ENCODE results near the gene FXYD7. TPM values are rescaled to one million over a fixed set of nuclear protein-coding genes. Genes with fewer than 3 reads are reported as not detected.

The FXYD7 gene, protein sequence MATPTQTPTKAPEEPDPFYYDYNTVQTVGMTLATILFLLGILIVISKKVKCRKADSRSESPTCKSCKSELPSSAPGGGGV
- total RNA-seq, result 26.6 TPM

DNA sequence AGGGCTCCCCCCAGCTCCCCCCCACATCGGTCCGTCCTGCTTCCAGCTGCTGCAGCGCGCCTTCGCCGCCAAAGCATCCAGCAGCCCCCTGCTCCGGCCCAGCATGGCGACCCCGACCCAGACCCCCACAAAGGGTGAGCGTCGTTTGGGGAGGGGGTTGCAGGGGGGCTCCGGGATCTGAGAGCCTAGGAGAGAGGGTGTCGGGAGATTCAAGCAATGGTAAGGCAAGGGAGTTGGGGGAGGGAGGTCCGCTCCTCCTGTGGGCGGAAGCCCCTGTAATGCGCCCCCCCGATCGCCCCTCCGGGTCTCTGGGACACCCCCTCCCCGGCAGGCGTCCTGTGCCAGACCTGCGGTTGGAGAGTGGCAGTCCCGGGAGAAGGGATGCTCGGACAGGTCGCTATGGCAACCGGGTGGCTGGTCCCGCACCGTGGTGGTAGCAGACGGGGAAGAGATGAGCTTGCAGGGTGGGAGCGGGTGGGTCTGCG lies at the start of gene FXYD7:
Gene FXYD7, plus strand, starts transcription at position 25 of the 485 bp plus-strand sequence. Its CDS starts 79 bp downstream, at position 104.

DNA sequence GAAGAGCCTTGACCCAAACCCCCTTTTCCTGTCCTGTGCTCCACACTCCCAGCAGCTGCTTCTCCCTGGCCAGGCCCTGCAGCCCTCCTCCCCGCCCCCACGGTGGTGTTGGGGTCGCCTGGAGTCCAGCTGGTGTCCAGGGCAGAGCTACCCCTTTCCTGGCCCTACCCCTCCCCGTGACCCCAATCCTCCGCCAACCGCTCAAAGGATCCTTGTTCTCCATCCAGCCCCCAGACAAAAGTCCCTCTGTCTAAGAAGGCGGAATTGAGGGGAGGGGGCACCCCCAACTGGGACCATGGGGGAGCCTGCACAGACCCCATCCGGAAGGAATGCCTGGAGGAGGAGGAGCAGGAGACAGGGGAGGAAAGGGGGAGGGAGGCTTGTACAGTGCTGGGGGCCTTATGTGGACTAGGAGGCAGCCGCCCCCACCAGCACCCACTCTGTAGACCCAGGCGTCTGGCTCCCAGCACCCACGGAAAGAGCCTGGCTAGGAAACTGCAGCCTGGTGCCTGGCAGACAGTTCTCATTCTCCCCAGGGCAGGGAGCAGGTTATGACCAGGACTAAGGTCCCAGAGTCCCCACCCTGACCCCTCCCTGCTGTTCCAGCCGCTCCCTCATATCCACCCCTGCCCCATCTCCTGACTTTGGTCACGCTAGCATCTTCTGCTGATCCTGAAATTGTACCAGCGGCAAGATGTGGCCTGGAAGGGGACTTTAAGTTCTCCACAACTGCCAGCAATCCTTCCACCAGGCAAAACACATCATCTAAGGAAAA lies 27.7 kb upstream of the FXYD7 start, which contains the start of gene FXYD3:
Gene FXYD3, plus strand, starts transcription at position 647 of the 775 bp plus-strand sequence. CDS start 3,554 bp downstream, outside the sequence.

DNA sequence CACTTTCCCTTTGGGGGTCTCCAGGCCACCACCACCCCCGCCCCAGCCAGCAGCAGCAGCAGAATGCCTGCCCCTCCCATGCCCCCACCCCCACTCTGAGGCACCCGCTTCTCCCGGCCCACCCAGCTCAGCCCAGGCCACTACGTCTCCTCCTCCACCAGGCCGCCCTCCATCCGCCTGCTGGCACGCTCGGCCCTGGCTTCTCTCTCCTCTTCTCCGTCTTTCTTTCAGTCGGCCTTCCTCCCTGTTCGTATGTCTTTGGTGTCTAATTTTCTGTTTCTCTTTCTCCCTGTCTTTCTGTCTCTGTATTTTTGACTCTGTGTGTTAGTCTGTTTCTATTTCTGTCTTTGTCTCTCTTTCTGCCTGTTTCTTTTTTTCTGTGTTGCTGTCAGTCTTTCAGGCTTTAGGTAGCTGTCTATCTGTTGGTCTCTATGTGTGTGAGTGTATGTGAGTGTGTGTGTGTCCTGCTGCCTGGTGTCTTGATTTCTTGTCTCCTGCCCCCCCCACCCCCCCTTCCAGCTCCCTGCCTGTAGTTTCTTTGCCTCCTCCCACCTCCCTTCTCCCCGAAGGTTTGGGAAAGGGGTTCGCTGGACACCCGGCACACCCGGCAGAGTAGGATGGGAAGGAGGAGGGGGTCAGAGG lies 8.3 kb upstream of the FXYD7 start, which contains the start of gene LGI4:
Gene LGI4, minus strand, starts transcription at position 459 of the 642 bp plus-strand sequence. Its CDS starts 379 bp downstream, at position 80.

DNA sequence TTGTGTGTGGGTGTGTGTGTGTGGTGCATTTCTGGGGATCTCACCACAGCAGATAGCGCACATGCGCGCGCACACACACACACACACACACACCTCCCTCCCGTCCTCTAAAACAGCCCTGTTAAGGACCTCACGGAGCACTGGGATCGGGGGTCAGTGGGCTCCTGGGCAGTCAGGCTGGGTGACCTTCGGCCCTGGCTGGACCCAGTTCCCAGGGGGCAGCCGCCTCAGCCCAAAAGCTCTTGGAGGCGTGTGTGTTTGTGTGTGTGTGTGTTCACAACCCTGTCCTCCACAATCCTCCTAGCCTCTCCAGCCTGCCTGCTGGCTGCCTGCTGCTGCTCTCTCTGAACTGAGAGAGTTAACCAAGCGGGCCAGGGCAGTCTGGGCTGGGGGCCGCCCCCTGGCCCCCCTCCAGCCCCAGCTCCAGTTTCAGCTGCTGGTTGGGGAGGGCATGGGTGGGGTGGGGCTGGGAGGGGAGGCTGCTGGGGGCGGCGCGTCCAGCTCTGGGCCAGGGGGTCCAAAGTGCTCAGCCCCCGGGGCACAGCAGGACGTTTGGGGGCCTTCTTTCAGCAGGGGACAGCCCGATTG lies 4.7 kb upstream of the FXYD7 start, which contains the start of gene FXYD1:
Gene FXYD1, plus strand, starts transcription at position 520 of the 588 bp plus-strand sequence. CDS start 1,256 bp downstream, outside the sequence.

DNA sequence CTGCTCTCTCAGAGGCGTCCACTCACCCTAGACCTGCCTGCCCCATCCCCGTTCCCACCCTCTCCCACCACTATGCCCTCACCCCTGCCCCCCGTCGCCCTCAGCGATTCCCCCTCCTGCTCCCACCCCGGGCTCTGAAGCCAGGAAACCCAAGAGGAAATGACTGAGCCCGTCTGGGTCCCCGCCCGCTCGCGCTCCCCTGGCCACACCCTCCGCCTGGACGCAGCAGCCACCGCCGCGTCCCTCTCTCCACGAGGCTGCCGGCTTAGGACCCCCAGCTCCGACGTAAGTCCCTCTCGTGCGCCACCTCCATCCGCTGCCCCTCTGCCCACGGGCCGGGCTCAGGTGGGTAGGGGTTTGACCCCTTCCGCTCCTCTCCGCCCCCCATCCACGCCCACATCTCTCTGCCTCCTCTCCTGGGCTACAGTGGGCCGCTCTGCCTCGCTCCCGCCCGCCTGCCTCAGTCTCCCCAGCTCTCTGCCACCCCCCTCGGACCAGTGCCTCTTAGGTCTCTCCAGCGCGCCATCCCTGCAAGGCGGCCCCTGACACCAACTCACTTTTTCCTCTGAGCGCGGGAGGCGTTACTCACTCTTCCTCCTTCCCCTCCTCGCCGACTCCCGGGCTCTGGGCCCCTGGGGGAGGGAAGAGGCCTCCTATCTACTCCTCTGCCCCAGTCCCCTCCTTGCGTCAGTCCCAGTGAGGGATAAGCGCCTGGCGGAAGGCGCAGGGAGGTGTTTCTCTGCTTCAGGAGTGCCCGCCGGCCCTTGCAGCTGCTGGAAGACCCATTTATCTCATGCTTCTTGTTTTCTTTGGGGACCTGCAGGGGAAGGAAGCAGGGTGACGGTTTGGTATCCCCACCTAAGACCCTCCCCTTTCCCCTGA lies 11.7 kb downstream of the FXYD7 start, which contains the start of gene FXYD5:
Gene FXYD5, plus strand, starts transcription at position 211 of the 882 bp plus-strand sequence. CDS start 816 bp downstream, outside the sequence.

Small RNAs within 50 kb of the gene (small RNA-seq; reads per million reads assigned to genes)
- gene AC020907.2 (ENCODE audit: low replicate concordance), result not detected

Other genes starting within 250 kb of the FXYD7 start
- 9.7 TPM for gene ZNF30, start 216.4 kb upstream of the FXYD7 start, total RNA-seq
- 29.1 TPM for gene ZNF792, start 179.0 kb upstream of the FXYD7 start, total RNA-seq
- 80.8 TPM for gene GRAMD1A, start 142.9 kb upstream of the FXYD7 start, total RNA-seq
- gene SCN1B, start 112.8 kb upstream of the FXYD7 start, total RNA-seq, result 1.6 TPM
- gene HPN, start 101.5 kb upstream of the FXYD7 start, total RNA-seq, result not detected
- not detected for gene FXYD3, start 27.4 kb upstream of the FXYD7 start, total RNA-seq
- 11.3 TPM for gene LGI4, start 8.2 kb upstream of the FXYD7 start, total RNA-seq
- gene FXYD1, start 4.4 kb upstream of the FXYD7 start, total RNA-seq, result not detected
- gene FXYD5, start 11.5 kb downstream of the FXYD7 start, total RNA-seq, result not detected
- gene FAM187B, start 85.5 kb downstream of the FXYD7 start, total RNA-seq, result not detected
- gene LSR, start 105.7 kb downstream of the FXYD7 start, total RNA-seq, result 3.1 TPM
- gene USF2, start 125.7 kb downstream of the FXYD7 start, total RNA-seq, result 61.0 TPM
- gene HAMP, start 139.3 kb downstream of the FXYD7 start, total RNA-seq, result not detected
- 0.31 TPM for gene MAG, start 148.9 kb downstream of the FXYD7 start, total RNA-seq
- gene CD22, start 185.9 kb downstream of the FXYD7 start, total RNA-seq, result not detected
- not detected for gene FFAR1, start 204.6 kb downstream of the FXYD7 start, total RNA-seq
- not detected for gene FFAR3, start 215.2 kb downstream of the FXYD7 start, total RNA-seq
- not detected for gene GPR42, start 227.8 kb downstream of the FXYD7 start, total RNA-seq

Data from parietal lobe (tissue), 2 donors.